ENCODE data around the gene CSNK1D.

DNA sequence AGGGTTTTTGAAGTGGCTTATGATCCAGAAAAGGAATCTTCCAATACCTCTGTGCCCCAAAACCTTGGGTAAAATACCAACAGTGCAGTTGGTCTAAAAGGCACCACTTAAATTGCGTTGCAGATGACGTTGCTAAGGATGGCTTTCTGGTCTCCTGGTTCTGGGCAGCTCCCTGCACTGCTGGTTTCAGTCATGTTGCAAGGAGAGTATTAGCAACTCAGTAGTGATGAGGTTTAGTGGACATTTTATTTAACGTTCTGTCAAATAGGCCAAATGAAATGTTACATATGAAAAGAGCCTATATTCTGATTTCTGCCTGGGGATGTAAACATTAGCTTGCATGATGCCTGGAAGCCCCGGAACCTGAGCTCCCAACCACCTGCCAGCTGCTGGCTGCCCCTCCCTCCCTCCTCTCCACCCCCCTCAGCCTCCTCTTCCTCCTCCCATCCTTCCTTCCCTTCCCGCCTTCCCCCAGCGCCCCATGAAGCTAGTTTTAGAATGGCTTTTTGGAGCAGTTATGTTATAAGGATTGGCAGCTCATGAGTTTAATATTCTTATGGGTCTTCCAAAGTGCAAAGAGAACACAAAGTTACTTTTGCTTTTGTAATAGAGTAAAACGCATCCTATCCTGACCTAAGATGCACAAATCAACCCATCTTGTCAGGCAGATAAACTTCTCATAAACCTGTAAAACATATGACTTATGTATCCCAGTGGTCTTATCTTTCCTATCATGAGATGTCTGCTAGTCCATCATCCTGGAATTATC, 23.2 kb upstream of the CSNK1D start:
- TF ChIP-seq ZNF521 (tag by site-specific recombination; IDR thresholded peaks at IDR 0.05) (no peak), IKZF3 (tag by site-specific recombination; IDR thresholded peaks at IDR 0.05) (no peak)
